Middle frontal gyrus (tissue), 1 donor: Measurements from ENCODE around the gene MYO7B.

ENCODE experiments used
- DNase-seq: peaks from one replicate; pipeline ENCODE4 v3.0.0-alpha.2; 2015; ENCODE audit warnings: low spot score; ENCODE audit errors: extremely low spot score

Gene MYO7B

GRCh38 chr2:127607399-127607908 lies 72.0 kb downstream of the MYO7B start:
- no peak for DNase-seq

- no peak for DNase-seq
Measured at GRCh38 chr2:127608061-127609030, 72.9 kb downstream of the MYO7B start.

GRCh38 chr2:127609031-127609751 lies 73.7 kb downstream of the MYO7B start:
- no peak for DNase-seq

- no peak for DNase-seq
Measured at GRCh38 chr2:127609818-127610217, 74.3 kb downstream of the MYO7B start.

GRCh38 chr2:127610561-127610960 lies 75.1 kb downstream of the MYO7B start:
- no peak for DNase-seq

GRCh38 chr2:127611076-127611925 lies 75.8 kb downstream of the MYO7B start:
- DNase-seq = no peak

- no peak for DNase-seq
Measured at GRCh38 chr2:127612111-127612822, 76.8 kb downstream of the MYO7B start.

GRCh38 chr2:127614246-127614645 lies 78.8 kb downstream of the MYO7B start:
- DNase-seq = no peak

GRCh38 chr2:127614731-127615130 lies 79.2 kb downstream of the MYO7B start:
- no peak for DNase-seq

- DNase-seq = no peak
Measured at GRCh38 chr2:127615511-127616166, 80.2 kb downstream of the MYO7B start.

- no peak for DNase-seq
Measured at GRCh38 chr2:127618551-127619202, 83.2 kb downstream of the MYO7B start.

- no peak for DNase-seq
Measured at GRCh38 chr2:127619203-127619590, 83.7 kb downstream of the MYO7B start.

- DNase-seq = no peak
Measured at GRCh38 chr2:127619877-127620705, 84.6 kb downstream of the MYO7B start.

- DNase-seq = no peak
Measured at GRCh38 chr2:127620866-127621265, 85.4 kb downstream of the MYO7B start.

- no peak for DNase-seq
Measured at GRCh38 chr2:127621981-127622431, 86.5 kb downstream of the MYO7B start.

- DNase-seq = no peak
Measured at GRCh38 chr2:127622561-127623387, 87.3 kb downstream of the MYO7B start.

- DNase-seq = no peak
Measured at GRCh38 chr2:127623388-127624319, 88.2 kb downstream of the MYO7B start.
